ENCODE data around the gene PLEKHA6. TPM values are rescaled to one million over a fixed set of nuclear protein-coding genes. Genes with fewer than 3 reads are reported as not detected.
A peak's percentile ranks its signal among the peaks of the same experiment; 100 is the strongest.

PLEKHA6 gene
- total RNA-seq, 1 donor = 3.9 TPM

DNA sequence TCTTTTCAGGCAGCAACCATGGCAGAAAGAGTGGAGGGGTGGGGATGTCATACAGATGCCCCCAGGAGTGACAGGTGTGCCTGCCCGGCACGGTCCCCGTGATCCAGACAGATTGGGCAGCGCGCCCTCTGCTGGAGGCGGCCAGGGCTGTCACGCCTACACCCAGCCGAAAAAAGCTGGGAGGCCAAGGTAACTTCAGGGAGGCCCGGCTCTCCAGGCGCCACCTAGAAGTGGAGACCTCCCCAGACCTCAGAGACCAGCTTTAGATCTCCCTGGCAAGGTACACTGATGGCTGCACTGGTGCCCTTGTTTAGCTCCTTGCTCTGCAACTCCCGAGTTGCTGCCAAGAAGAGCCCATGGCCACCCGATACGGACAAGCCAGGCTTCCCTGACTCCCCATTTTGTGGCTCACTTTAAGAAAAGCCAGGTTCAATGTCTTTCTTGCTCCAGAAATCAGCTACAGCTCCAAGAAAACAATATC, 152.6 kb downstream of the PLEKHA6 start:
- DNase-seq (ENCODE audit: low read depth) = peak; percentile 22
- TF ChIP-seq, protein P1, sequence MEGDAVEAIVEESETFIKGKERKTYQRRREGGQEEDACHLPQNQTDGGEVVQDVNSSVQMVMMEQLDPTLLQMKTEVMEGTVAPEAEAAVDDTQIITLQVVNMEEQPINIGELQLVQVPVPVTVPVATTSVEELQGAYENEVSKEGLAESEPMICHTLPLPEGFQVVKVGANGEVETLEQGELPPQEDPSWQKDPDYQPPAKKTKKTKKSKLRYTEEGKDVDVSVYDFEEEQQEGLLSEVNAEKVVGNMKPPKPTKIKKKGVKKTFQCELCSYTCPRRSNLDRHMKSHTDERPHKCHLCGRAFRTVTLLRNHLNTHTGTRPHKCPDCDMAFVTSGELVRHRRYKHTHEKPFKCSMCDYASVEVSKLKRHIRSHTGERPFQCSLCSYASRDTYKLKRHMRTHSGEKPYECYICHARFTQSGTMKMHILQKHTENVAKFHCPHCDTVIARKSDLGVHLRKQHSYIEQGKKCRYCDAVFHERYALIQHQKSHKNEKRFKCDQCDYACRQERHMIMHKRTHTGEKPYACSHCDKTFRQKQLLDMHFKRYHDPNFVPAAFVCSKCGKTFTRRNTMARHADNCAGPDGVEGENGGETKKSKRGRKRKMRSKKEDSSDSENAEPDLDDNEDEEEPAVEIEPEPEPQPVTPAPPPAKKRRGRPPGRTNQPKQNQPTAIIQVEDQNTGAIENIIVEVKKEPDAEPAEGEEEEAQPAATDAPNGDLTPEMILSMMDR (IDR thresholded peaks at IDR 0.05; ENCODE audit: insufficient read depth, low read depth, low read length) = peak; percentile 91
- H3K4me3 ChIP-seq (ENCODE audit: low read depth, low read length) = no peak overlapping the region

DNA sequence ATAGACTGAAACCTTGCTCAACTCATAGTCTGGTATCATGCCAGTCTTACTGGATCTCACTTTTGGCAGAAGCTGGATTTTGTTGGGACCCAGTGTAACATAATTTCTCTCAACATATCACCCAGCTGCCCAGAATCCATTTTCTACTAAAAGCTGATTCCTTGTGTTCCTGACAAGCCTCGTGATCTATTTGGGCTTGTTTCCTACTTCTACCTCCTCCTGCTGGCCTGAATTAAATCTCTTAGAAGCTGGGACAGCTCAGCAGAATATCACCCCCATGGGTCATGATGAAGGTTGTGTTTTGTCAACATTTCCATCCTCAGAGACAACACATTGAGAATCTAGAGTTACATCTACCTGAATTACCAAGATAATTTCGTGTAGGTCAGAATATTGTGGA, 153.6 kb downstream of the PLEKHA6 start:
- no peak overlapping the region for H3K4me3 ChIP-seq (ENCODE audit: low read depth, low read length)
- DNase-seq (ENCODE audit: low read depth) = peak; percentile 34
- TF ChIP-seq, protein P1 (IDR thresholded peaks at IDR 0.05; ENCODE audit: insufficient read depth, low read depth, low read length) = peak; percentile 25

DNA sequence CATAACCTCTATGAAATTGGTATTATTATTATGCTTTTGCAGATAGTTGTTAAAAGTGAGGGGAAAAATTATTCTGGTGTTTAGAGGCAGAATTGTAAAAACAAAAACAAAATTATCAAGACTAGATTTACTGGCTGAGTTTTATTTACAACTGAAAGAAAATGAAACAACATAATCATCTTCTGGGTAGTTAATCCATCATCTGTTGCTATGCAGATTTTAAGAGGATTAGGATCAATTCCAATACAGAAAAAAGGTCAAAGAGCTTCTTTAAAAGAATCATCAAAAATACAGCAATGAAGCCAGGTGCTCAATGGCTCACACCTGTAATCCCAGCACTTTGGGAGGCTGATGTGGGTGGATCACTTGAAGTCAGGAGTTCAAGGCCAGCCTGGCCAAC, 154.2 kb downstream of the PLEKHA6 start:
- TF ChIP-seq, protein P1 (IDR thresholded peaks at IDR 0.05; ENCODE audit: insufficient read depth, low read depth, low read length) = no peak
- no peak overlapping the region for H3K4me3 ChIP-seq (ENCODE audit: low read depth, low read length)
- DNase-seq (ENCODE audit: low read depth) = no peak

DNA sequence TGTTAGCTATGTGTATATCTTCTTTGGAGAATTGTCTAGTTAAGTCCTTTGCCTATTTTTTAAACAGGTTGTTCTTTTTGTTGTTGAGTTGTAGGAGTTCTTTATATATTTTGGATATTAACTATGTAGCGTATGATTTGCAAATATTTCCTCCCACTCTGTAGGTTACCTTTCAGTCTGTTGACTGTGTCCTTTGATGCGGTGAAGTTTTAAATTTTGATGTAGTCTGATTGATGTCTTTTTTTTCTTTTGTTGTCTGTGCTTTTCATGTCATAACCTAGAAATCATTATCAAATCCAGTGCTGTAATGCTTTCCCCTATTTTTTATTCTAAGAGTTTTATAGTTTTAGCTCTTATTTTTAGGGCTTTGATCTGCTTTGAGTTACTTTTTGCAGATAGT, 154.8 kb downstream of the PLEKHA6 start:
- no peak for DNase-seq (ENCODE audit: low read depth)
- no peak overlapping the region for H3K4me3 ChIP-seq (ENCODE audit: low read depth, low read length)
- TF ChIP-seq, protein P1 (IDR thresholded peaks at IDR 0.05; ENCODE audit: insufficient read depth, low read depth, low read length) = no peak

DNA sequence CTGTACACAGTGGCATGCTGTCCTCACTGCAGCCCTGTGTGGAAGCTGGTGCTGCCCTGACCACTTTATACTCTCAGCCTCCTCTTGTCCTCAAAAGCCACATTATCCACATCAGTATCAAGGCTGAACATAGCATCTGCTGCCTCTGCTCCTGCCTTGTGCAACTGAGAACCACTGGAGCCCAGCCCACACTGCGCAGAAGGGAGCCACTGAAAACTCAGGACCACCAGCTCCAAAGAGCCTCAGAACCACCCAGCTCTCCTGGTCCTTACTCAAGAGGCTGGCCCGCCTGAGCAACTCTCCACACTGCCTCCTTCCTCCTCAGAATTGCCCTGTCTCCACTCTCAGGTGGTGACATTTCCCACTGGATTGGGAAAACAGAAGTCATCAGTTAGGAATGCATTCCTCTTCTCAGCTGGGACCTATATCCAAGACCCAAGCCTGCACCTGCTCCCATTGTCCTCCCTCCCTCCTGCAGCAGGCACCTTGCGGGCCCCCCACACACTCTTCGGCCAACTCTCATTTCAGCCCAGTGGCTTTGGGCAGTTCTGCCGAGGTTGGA, 156.4 kb downstream of the PLEKHA6 start:
- H3K4me3 ChIP-seq (ENCODE audit: low read depth, low read length) = no peak overlapping the region
- DNase-seq (ENCODE audit: low read depth) = no peak
- TF ChIP-seq, protein P1 (IDR thresholded peaks at IDR 0.05; ENCODE audit: insufficient read depth, low read depth, low read length) = no peak

DNA sequence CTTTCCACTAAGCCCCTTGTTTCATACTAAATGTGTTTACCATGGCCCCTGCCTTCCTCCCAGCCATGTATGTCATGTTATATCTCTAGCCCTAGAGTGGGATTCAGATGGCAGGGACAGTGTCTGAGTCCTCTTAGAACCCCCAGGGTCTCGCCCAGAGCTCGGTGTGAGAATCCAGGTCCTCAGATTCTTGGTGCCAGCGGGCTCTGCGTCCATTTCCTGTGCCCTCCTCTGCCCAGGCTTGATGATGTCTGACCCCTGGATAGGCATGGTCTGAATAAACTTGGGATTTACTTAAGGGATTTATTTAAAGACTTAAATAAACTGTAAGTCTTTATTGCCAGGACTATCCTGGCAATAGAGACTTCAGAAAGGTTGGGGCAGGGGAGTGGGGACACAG, 157.2 kb downstream of the PLEKHA6 start:
- H3K4me3 ChIP-seq (ENCODE audit: low read depth, low read length) = no peak overlapping the region
- TF ChIP-seq, protein P1 (IDR thresholded peaks at IDR 0.05; ENCODE audit: insufficient read depth, low read depth, low read length) = no peak
- DNase-seq (ENCODE audit: low read depth) = no peak

Data from fibroblast of villous mesenchyme (primary cell).